Central memory CD8-positive, alpha-beta T cell (primary cell): Measurements from ENCODE around the gene OLR1.

Source experiments
- ATAC-seq: fragments of 150-1000 bp; cut with Tn5 transposase; replicated peaks from 2 replicates; pipeline ENCODE4 v1.10.0; 2022; ENCODE audit warnings: mild to moderate bottlenecking, moderate FRiP score, moderate number of reproducible peaks; ENCODE audit not compliant: poor library complexity, severe bottlenecking; ENCODE audit errors: extremely low read depth
- DNase-seq, 2 donors: peaks; one replicate each; pipeline ENCODE4 v3.0.0; 2021; ENCODE audit warnings: low spot score in 2 of 2
- H3K27ac Mint-ChIP-seq: one replicate; pipeline ENCODE4 v1.8.0; 2022; ENCODE audit warnings: low read depth, mild to moderate bottlenecking, moderate library complexity, mixed read lengths
- H3K27me3 Mint-ChIP-seq: one replicate; pipeline ENCODE4 v1.8.0; 2022; ENCODE audit warnings: mixed read lengths
- H3K36me3 Mint-ChIP-seq: one replicate; pipeline ENCODE4 v1.8.0; 2022; ENCODE audit warnings: mild to moderate bottlenecking, moderate library complexity, mixed read lengths; ENCODE audit not compliant: insufficient read depth
- H3K4me1 Mint-ChIP-seq: one replicate; pipeline ENCODE4 v1.8.0; 2022; ENCODE audit warnings: mixed read lengths
- H3K4me3 Mint-ChIP-seq: one replicate; pipeline ENCODE4 v1.8.0; 2022; ENCODE audit warnings: mild to moderate bottlenecking, moderate library complexity, mixed read lengths
- H3K9me3 Mint-ChIP-seq: one replicate; pipeline ENCODE4 v1.8.0; 2022; ENCODE audit warnings: mixed read lengths

The OLR1 gene

DNA sequence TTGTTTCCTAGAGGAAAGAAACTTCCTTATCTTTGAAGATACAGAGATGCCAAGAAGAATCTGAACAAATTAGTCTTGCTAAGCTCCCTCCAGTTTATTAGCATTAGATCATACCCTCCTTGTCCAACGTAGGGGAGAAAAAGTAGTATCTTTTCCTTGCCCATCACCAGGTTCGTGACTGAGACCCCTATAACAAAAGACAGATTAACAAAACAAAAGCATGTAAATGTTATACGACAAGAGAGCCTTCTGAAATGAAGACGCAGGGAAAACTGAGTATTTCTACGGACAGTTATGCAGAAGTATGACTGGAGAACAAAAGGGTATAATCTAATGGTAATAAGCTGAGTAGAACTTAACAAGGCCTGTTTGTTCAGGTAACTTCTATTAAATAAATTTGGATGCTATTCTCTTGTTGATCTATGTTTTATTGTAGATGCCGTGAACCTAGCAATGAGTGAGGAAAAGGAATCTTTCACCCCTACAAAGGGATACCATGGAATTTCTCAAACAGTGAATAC is 39.0 kb downstream of the OLR1 start:
- Mint-ChIP-seq H3K4me1 (no peaks in the 10 kb centered on the region), H3K9me3 (no peaks in the 10 kb centered on the region), H3K4me3 (no peak overlapping the region), H3K27ac (no peak overlapping the region), H3K36me3 (peaks cover 1% of the 10 kb centered on the region), H3K27me3 (peaks cover 23% of the 10 kb centered on the region)
- ATAC-seq: no peak
- no peak for DNase-seq

DNA sequence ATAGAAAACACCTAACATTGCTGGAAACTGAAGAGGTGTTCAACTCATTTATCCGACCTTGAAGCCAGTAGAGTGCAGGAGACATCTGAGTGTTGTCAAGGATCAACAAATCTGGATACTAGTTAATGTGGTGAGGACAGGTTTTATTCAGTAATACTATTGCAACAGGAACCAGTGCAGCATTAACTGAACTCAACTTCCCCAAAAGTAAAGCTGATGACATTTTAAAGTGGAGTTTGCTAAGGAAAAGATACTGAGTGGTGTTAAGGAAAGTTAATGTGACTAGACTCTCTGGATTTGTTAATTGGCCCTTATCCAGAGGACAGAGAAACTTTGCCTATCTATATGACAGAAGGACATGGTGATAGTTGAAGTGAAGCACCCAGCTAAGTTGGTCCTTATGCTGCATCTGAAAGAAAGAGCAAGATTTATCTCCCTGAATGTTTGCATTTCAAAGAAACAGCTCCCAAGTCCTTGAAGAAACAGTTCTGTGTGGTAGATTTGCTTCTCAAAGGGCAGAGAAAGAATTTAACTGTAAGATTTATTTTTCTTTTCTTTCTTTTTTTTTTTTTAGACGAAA is 40.7 kb downstream of the OLR1 start:
- Mint-ChIP-seq H3K9me3 (no peaks in the 10 kb centered on the region), H3K36me3 (peaks cover 3% of the 10 kb centered on the region), H3K27me3 (peaks cover 33% of the 10 kb centered on the region), H3K27ac (no peak overlapping the region), H3K4me3 (no peak overlapping the region), H3K4me1 (no peaks in the 10 kb centered on the region)
- no peak for ATAC-seq
- DNase-seq: no peak

DNA sequence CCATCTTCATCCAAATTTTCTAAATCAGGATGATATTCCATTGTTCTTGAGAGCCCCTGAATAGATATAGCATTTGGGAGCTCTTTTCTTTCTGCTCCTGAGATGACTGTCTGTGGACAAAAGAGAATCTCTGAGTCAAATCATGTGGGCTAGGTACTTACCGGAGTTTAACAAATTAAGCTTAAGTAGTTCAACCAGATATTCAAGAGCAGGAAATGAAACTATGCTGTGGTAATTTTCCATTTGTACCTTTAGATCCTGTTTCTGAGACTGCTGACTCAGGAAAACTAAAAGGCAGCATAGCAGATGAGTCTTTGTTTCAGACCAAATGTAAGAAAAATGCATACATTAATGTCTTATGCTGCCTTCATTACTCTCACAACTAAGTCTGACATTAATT is 41.9 kb downstream of the OLR1 start, which contains the start of gene CLEC7A:
TSS of gene CLEC7A (minus strand) at position 158 of the 400 bp plus-strand sequence. CDS start at position 41, 117 bp downstream.
- no peaks in the 10 kb centered on the region for H3K4me1 Mint-ChIP-seq
- H3K4me3 Mint-ChIP-seq: no peak within 1 kb of the TSS
- H3K27me3 Mint-ChIP-seq: peaks cover 33% of the 10 kb centered on the region
- no peak for DNase-seq
- H3K36me3 Mint-ChIP-seq: peaks cover 1% of the 10 kb centered on the region
- H3K27ac Mint-ChIP-seq: no peak within 1 kb of the TSS
- no peak for ATAC-seq
- no peaks in the 10 kb centered on the region for H3K9me3 Mint-ChIP-seq

DNA sequence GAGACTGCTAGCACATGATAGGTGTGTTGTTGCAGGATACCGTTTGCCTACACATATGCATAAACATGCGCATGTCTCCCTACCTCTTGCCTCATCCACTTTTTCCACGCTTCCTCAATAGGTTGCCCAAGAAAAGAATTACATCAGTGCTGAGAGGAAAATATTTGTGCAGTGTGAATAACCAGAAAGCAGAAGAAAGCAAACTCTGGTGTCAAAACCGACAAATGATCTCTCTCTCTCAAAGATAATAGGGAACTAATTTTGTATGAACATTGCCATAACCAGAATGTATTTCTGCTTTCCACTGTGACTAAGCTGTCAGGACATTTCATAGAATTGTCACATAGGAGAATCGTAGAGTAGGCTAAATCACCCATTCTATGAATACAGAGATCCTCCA is 43.2 kb downstream of the OLR1 start:
- DNase-seq (no peak), ATAC-seq (no peak)
- Mint-ChIP-seq H3K36me3 (peaks cover 1% of the 10 kb centered on the region), H3K9me3 (no peaks in the 10 kb centered on the region), H3K27me3 (peaks cover 33% of the 10 kb centered on the region), H3K4me3 (no peak overlapping the region), H3K27ac (no peak overlapping the region), H3K4me1 (no peaks in the 10 kb centered on the region)

DNA sequence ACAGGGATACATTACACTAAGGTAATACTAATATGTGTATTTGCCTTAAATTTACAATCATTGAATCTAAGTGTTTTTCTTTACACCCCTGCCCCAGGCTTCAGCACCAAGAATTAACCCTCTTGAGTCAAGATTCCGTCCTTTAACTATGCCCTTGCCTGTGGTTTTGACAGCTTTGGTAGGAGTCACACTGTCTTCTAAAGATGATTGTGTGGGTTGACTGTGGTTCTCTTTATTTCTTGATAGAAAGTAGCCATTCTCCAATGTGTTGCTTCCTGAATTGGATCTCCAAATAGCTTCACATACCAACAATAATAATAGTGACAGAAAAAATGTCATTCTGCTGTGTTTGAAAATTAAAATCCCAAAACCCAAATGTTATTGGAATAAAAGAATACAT is 45.5 kb downstream of the OLR1 start:
- DNase-seq (no peak), ATAC-seq (no peak)
- Mint-ChIP-seq H3K36me3 (peaks cover 1% of the 10 kb centered on the region), H3K27me3 (peaks cover 33% of the 10 kb centered on the region), H3K4me3 (no peak overlapping the region), H3K27ac (no peak overlapping the region), H3K4me1 (no peaks in the 10 kb centered on the region), H3K9me3 (no peaks in the 10 kb centered on the region)

DNA sequence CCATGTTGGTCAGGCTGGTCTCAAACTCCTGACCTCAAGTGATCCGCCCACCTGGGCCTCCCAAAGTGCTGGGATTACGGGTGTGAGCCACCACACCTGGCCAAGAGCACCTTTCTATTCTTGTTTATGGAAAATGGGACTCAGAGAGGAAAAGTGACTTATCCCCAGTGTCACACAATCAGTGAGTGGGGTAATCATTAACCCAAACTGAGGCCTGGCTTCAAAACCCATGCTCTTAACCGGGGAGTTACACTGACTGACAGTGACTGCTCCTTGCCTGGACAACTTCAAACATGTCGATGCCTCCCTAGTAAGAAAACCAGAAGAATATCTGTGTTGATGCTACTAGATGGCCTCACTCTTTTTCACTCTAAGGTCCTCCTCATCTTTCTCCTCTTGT is 49.2 kb downstream of the OLR1 start:
- H3K27ac Mint-ChIP-seq: no peak overlapping the region

DNA sequence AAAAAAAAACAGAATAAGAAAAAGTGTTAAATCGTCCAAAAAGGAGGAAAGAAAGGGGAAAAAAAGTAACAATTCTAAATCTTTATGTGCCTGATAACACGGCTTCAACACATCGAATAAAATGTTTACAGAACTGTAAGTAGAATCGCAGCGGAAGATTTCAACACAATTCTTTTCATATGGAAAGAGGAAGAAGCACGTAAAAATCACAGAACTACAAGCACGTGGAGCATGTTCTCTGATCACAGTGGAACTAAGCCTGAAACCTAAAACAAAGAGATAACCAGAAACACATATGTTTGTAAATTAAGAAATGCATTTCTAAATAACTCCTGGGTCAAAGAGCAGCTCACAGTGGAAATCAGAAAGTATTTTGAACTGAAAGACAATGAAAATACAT is 50.7 kb downstream of the OLR1 start:
- Mint-ChIP-seq H3K27ac (no peak overlapping the region), H3K27me3 (no peaks in the 10 kb centered on the region), H3K4me3 (no peak overlapping the region), H3K9me3 (no peaks in the 10 kb centered on the region), H3K36me3 (no peaks in the 10 kb centered on the region), H3K4me1 (no peaks in the 10 kb centered on the region)
- DNase-seq (no peak), ATAC-seq (no peak)

More for the DNA sequence above, 49.2 kb downstream of the OLR1 start:
- Mint-ChIP-seq H3K9me3 (no peaks in the 10 kb centered on the region), H3K27me3 (peaks cover 8% of the 10 kb centered on the region), H3K4me1 (no peaks in the 10 kb centered on the region), H3K4me3 (no peak overlapping the region), H3K36me3 (peaks cover 1% of the 10 kb centered on the region)
- DNase-seq (no peak), ATAC-seq (no peak)

DNA sequence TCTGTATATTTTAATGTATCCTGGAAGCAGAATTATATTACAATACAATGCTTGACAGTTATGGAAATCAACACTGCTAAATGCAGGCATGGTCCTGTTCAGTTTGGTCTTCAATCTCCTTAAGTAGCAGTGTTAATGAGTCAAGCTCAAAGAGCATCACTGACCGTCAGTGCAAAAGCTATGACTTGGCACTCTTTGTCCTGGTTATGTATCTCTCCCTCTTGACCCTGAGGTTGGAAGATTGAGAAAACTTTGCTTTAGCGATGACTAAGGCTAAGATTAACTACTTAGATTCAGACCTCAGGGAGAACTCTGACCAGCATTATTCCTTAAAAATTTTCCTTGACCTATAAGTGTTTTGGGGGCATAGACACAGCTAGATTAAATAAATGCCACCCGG is 52.9 kb downstream of the OLR1 start:
- DNase-seq: no peak
- Mint-ChIP-seq H3K4me1 (no peaks in the 10 kb centered on the region), H3K9me3 (no peaks in the 10 kb centered on the region), H3K36me3 (no peaks in the 10 kb centered on the region), H3K4me3 (no peak overlapping the region), H3K27ac (no peak overlapping the region), H3K27me3 (no peaks in the 10 kb centered on the region)
- no peak for ATAC-seq

DNA sequence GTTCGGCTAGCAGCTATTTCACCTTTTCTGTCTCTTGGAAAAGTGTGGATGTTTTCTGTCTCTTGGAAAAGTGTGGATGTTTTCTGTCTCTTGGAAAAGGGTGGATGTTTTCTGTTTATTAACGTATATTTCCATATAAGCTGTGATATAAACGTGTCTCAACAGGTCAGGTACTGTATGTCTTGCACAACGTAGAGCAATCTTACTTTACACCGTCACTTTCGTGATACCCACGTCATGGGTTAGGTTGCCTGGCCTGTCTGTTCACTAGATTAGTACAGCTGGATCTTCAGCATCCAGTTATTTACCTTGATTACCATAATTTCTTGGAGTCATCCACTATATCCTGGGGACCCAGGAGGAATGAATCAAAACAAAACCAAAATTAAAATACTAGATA is 56.0 kb downstream of the OLR1 start:
- ATAC-seq (no peak), DNase-seq (no peak)
- no peak overlapping the region for H3K4me3 Mint-ChIP-seq
- no peak overlapping the region for H3K27ac Mint-ChIP-seq
- no peaks in the 10 kb centered on the region for H3K36me3 Mint-ChIP-seq
- H3K27me3 Mint-ChIP-seq: peaks cover 23% of the 10 kb centered on the region
- H3K4me1 Mint-ChIP-seq: no peaks in the 10 kb centered on the region
- H3K9me3 Mint-ChIP-seq: no peaks in the 10 kb centered on the region

DNA sequence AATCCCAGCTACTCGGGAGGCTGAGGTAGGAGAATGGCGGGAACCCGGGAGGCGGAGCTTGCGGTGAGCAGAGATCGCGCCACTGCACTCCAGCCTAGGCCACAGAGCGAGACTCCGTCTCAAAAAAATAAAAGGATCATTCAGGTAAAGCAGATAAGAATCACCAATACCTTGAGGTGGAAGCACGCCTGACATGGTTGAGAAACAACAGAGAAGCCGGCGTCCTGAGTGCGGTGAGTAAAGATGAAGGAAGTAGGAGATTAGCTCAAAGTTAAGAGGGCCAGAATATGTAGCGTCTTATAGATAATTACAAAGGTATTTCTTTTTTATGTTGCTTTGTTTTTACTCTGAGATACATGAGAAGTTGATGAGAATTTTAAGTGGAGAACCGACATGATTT is 56.6 kb downstream of the OLR1 start:
- Mint-ChIP-seq H3K4me1 (no peaks in the 10 kb centered on the region), H3K27me3 (peaks cover 25% of the 10 kb centered on the region), H3K9me3 (no peaks in the 10 kb centered on the region), H3K36me3 (no peaks in the 10 kb centered on the region), H3K4me3 (no peak overlapping the region), H3K27ac (no peak overlapping the region)
- DNase-seq (no peak), ATAC-seq (no peak)

DNA sequence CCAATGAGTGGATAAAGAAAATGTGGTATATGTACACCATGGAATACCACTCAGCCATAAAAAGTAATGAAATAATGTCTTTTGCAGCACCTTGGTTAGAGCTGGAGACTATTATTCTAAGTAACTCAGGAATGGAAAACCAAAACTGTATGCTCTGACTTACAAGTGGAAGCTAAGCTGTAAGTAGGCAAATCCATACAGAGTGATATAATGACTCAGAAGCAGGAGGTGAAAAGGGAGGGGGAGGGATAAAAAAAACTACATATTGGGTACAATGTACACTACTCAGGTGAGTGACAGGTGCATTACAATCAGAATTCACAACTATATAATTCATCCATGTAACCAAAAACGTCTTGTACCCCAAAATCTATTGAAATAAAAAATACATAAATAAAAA is 58.0 kb downstream of the OLR1 start:
- Mint-ChIP-seq H3K4me1 (no peaks in the 10 kb centered on the region), H3K4me3 (no peak overlapping the region), H3K9me3 (no peaks in the 10 kb centered on the region), H3K27ac (no peak overlapping the region), H3K27me3 (peaks cover 32% of the 10 kb centered on the region), H3K36me3 (no peaks in the 10 kb centered on the region)
- DNase-seq (no peak), ATAC-seq (no peak)

DNA sequence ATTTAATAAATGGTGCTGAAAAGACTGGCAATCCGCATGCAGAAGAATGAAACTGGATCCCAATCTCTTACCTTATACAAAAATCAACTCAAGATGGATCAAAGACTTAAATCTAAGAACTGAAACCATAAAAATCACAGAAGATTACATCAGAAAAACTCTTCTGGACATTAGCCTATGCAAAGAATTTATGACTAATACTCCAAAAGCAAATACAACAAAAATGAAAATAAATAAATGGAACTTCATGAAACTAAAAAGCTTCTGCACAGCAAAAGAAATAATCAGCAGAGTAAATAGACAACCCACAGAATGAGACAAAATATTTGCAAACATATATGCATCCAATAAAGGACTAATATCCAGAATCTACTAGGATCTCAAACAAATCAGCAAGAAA is 58.9 kb downstream of the OLR1 start:
- H3K27me3 Mint-ChIP-seq: peaks cover 41% of the 10 kb centered on the region
- DNase-seq (no peak), ATAC-seq (no peak)
- H3K36me3 Mint-ChIP-seq: no peaks in the 10 kb centered on the region
- no peaks in the 10 kb centered on the region for H3K4me1 Mint-ChIP-seq
- no peak overlapping the region for H3K27ac Mint-ChIP-seq
- no peak overlapping the region for H3K4me3 Mint-ChIP-seq
- no peaks in the 10 kb centered on the region for H3K9me3 Mint-ChIP-seq

DNA sequence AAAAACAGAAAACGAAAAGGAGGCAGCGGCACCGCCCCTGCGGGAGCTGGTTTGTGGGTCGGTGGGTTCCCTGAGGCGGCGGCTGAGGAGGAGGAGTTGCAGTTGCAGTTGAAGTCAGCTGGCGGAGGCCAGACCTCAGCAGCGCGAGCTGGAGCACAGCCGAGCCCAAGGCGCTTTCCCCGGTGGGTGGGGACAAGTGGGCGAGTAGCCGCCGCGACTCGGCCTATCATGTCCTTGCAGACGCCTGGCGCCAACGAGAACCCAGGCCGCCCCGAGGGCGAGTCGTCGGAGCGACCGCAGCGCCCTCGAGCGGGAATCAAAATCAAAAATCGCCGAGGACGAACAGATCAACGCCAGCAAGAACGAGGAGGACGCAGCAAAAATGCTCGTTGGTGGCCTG is 60.5 kb downstream of the OLR1 start:
- DNase-seq (no peak), ATAC-seq (no peak)
- H3K27me3 Mint-ChIP-seq: peaks cover 57% of the 10 kb centered on the region
- H3K4me3 Mint-ChIP-seq: no peak overlapping the region
- no peak overlapping the region for H3K27ac Mint-ChIP-seq
- no peaks in the 10 kb centered on the region for H3K36me3 Mint-ChIP-seq
- H3K9me3 Mint-ChIP-seq: no peaks in the 10 kb centered on the region
- H3K4me1 Mint-ChIP-seq: no peaks in the 10 kb centered on the region
